Neural crest cell (in vitro differentiated cells): ENCODE data around the gene TSC22D1. TPM values are rescaled to one million over a fixed set of nuclear protein-coding genes. Genes with fewer than 3 reads are reported as not detected.
"Not testable (repeated sequence)": the region's sequence is repeated elsewhere in the genome, so short reads cannot be mapped to it uniquely, and the experiment has no call there.

ENCODE experiments used
- DNase-seq: peaks from one replicate; pipeline ENCODE4 v3.0.0; 2021; ENCODE audit warnings: low read depth, mixed read lengths, low spot score
- H3K27ac Mint-ChIP-seq: one replicate; pipeline ENCODE4 v1.8.0; 2021; ENCODE audit warnings: mild to moderate bottlenecking, mixed read lengths; ENCODE audit not compliant: unreplicated experiment
- H3K27me3 Mint-ChIP-seq: 2 replicates; pipeline ENCODE4 v1.8.0; 2021; ENCODE audit warnings: low read depth, mild to moderate bottlenecking, mixed read lengths
- H3K36me3 Mint-ChIP-seq: 2 replicates; pipeline ENCODE4 v1.8.0; 2021; ENCODE audit warnings: low read depth, mild to moderate bottlenecking, mixed read lengths
- H3K4me1 Mint-ChIP-seq: 2 replicates; pipeline ENCODE4 v1.8.0; 2021; ENCODE audit warnings: mixed read lengths
- H3K4me3 Mint-ChIP-seq: one replicate; pipeline ENCODE4 v1.8.0; 2021; ENCODE audit warnings: mild to moderate bottlenecking, mixed read lengths
- H3K9me3 Mint-ChIP-seq: 2 replicates; pipeline ENCODE4 v1.8.0; 2021; ENCODE audit warnings: mixed read lengths
- total RNA-seq: library from RNA; stranded (reverse); gene quantifications from 2 replicates; pipeline ENCODE4 v1.2.1, GENCODE V29; 2021
- TF ChIP-seq, protein P1 (sequence below): fragments of 200-600 bp; sonication (generic); conservative IDR thresholded peaks from 2 replicates; pipeline ENCODE4 v1.5.0; 2021; ENCODE audit warnings: antibody characterized with exemption, mild to moderate bottlenecking

Gene TSC22D1
- total RNA-seq, 1 donor from 2014 or later: 119 TPM

DNA sequence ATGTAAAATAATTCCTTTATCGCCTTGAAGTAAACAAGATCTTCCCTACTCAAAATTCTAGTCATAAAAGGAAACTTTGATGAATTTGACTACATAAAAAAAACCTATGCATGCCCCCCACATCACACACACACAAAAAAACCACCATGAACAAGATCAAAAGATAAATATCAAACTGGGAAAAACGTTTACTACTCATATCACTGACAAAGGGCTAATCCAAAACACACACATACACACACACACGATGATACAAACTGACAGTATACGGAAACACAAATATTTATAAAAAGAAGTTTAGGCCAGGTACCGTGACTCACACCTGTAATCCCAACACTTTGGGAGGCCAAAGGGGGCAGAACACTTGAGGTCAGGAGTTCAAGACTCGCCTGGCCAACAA, 61.9 kb downstream of the TSC22D1 start:
- Mint-ChIP-seq H3K27ac (no peak overlapping the region), H3K9me3 (peaks cover 5% of the 10 kb centered on the region), H3K27me3 (no peaks in the 10 kb centered on the region), H3K4me3 (no peak overlapping the region), H3K4me1 (no peaks in the 10 kb centered on the region), H3K36me3 (peaks cover 17% of the 10 kb centered on the region)
- no peak for DNase-seq
- TF ChIP-seq, protein P1, sequence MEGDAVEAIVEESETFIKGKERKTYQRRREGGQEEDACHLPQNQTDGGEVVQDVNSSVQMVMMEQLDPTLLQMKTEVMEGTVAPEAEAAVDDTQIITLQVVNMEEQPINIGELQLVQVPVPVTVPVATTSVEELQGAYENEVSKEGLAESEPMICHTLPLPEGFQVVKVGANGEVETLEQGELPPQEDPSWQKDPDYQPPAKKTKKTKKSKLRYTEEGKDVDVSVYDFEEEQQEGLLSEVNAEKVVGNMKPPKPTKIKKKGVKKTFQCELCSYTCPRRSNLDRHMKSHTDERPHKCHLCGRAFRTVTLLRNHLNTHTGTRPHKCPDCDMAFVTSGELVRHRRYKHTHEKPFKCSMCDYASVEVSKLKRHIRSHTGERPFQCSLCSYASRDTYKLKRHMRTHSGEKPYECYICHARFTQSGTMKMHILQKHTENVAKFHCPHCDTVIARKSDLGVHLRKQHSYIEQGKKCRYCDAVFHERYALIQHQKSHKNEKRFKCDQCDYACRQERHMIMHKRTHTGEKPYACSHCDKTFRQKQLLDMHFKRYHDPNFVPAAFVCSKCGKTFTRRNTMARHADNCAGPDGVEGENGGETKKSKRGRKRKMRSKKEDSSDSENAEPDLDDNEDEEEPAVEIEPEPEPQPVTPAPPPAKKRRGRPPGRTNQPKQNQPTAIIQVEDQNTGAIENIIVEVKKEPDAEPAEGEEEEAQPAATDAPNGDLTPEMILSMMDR: no peak

DNA sequence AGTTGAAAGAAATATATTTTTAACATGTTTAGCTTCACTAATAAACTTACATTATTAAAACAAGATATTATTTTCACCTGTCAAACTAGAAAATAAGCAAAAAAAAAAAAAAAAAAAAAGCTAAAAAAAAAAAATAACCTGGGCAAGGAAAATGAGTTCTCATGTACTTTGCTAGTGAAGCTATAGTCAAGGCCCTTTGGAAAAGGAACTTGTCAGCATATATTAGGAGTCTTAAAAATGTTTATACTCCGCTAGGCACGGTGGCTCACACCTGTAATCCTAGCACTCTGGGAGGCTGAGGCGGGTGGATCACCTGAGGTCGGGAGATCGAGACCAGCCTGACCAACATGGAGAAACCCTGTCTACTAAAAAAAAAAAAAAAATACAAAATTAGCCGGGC, 66.3 kb downstream of the TSC22D1 start:
- Mint-ChIP-seq H3K36me3 (peaks cover 23% of the 10 kb centered on the region), H3K4me1 (peaks cover 28% of the 10 kb centered on the region)
- not testable (repeated sequence) for H3K27me3 Mint-ChIP-seq, DNase-seq, H3K27ac Mint-ChIP-seq, H3K9me3 Mint-ChIP-seq, H3K4me3 Mint-ChIP-seq

DNA sequence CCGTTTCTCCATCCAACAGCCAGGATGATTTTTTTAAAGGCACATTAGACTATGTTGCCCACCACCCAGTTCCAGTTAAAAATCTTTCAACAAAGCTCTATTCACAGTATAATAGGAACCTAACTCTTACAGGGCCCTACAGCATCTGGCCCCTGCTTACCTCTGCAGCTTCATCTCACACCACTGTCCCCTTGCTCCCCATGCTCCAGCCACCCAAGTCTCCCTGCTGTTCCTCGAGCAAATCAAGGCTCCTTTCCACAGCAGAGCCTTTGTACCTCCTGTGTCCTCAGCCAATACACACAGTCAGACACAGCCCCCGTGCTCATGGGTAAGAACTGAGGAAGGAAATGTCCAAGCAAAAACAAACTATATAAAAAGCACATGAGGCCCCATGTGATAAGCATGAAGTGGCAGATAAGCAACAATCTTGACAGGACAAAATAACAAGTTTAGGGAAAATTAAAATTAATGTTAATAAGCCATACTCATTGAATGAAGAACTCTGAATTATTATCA, 67.5 kb downstream of the TSC22D1 start:
- peaks cover 28% of the 10 kb centered on the region for H3K4me1 Mint-ChIP-seq
- H3K9me3 Mint-ChIP-seq: peaks cover 3% of the 10 kb centered on the region
- no peak overlapping the region for H3K4me3 Mint-ChIP-seq
- DNase-seq: no peak
- H3K27ac Mint-ChIP-seq: no peak overlapping the region
- no peaks in the 10 kb centered on the region for H3K27me3 Mint-ChIP-seq
- H3K36me3 Mint-ChIP-seq: peaks cover 18% of the 10 kb centered on the region
- TF ChIP-seq, protein P1: no peak

DNA sequence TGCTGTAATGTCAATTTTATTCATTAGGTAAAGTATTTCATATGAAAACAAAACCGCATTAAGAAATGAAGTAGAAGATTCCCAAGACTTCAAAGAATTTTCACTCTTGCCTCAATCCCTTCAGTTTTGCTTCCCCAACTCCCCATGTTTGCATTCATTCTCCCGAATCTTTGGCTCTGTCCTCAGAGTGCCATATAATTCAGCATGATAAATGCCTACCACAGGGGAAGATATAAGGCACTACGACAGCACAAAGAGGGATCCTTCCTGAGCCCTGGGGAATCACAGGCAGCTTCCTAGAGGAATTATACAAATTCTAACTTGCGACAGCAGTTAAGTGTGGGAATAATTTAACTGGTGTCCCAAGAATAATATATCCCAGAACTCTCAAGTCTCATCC, 68.5 kb downstream of the TSC22D1 start:
- no peaks in the 10 kb centered on the region for H3K27me3 Mint-ChIP-seq
- H3K27ac Mint-ChIP-seq: no peak overlapping the region
- DNase-seq: no peak
- H3K36me3 Mint-ChIP-seq: peaks cover 14% of the 10 kb centered on the region
- H3K4me1 Mint-ChIP-seq: peaks cover 28% of the 10 kb centered on the region
- TF ChIP-seq, protein P1: no peak
- H3K4me3 Mint-ChIP-seq: no peak overlapping the region
- no peaks in the 10 kb centered on the region for H3K9me3 Mint-ChIP-seq

DNA sequence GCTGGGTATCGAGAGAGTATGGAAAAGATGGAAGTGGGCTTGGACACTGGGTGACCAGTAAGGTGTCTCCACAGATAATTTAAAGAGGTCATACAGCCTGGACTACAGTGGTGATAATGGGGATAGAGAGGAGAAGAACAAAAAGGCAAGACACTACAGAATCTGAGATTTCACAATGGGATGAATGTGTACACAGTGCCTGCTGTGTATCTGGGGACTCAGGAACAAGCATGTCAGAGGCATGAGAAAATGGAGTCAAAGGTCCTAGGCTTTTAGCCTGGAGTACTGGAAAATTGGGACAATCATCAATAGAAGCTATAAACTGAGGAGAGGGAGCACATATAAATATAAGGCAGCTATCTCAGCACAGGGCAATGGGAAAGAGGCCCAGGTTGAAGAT, 69.4 kb downstream of the TSC22D1 start:
- Mint-ChIP-seq H3K9me3 (no peaks in the 10 kb centered on the region), H3K36me3 (peaks cover 11% of the 10 kb centered on the region), H3K4me3 (no peak overlapping the region), H3K27me3 (no peaks in the 10 kb centered on the region), H3K4me1 (peaks cover 28% of the 10 kb centered on the region), H3K27ac (no peak overlapping the region)
- DNase-seq: no peak
- TF ChIP-seq, protein P1: no peak

DNA sequence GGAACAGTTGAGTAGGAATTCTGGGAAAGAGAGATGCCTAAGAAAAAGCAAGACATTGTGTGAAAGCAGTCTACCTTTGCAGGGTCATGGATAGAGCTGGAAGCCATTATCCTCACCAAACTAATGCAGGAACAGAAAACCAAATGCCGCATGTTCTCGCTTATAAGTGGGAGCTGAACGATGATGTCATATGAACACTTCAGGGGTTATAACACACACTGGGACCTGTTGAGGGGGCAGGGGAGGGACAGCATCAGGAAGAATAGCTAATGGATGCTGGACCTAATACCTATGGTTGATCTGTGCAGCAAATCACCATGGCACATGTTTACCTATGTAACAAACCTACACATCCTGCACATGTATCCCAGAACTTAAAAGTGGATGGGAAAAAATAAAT, 69.9 kb downstream of the TSC22D1 start:
- peaks cover 9% of the 10 kb centered on the region for H3K36me3 Mint-ChIP-seq
- no peak overlapping the region for H3K27ac Mint-ChIP-seq
- no peaks in the 10 kb centered on the region for H3K27me3 Mint-ChIP-seq
- TF ChIP-seq, protein P1: no peak
- no peaks in the 10 kb centered on the region for H3K9me3 Mint-ChIP-seq
- no peak overlapping the region for H3K4me3 Mint-ChIP-seq
- peaks cover 28% of the 10 kb centered on the region for H3K4me1 Mint-ChIP-seq
- no peak for DNase-seq
